HepG2 (cell line): Measurements from ENCODE around the gene MRPL38. TPM values are rescaled to one million over a fixed set of nuclear protein-coding genes. Genes with fewer than 3 reads are reported as not detected.

Experiments
- ATM ChIP-seq: fragments of 450-650 bp; IDR thresholded peaks from 2 replicates; pipeline ENCODE4 v1.7.1; 2017; ENCODE audit warnings: mild to moderate bottlenecking, borderline replicate concordance
- KAT8 ChIP-seq: IDR thresholded peaks from 2 replicates; pipeline ENCODE4 v1.6.1; 2016; ENCODE audit warnings: missing genetic modification reagents, missing compliant biosample characterization
- MXI1 ChIP-seq: IDR thresholded peaks from 3 replicates; pipeline ENCODE4 v1.6.1; 2012; ENCODE audit warnings: low read depth, low read length, inconsistent platforms, borderline replicate concordance
- NR2F6 ChIP-seq, 2 experiments: IDR thresholded peaks; 2 replicates each; pipeline ENCODE4 v1.6.1; 2016; ENCODE audit warnings: antibody characterized with exemption in 1 of 2, mild to moderate bottlenecking in 1 of 2
- SMARCE1 ChIP-seq: fragments of 450-650 bp; IDR thresholded peaks from 2 replicates; pipeline ENCODE4 v1.6.1; 2017; ENCODE audit warnings: borderline replicate concordance
- SOX5 ChIP-seq: IDR thresholded peaks from 2 replicates; pipeline ENCODE4 v1.6.1; 2016; ENCODE audit warnings: borderline replicate concordance
- TEAD2 ChIP-seq: sonication (generic); formaldehyde crosslinking; IDR thresholded peaks from 2 replicates; pipeline ENCODE4 v1.9.0; 2021; ENCODE audit warnings: missing genetic modification reagents
- U2AF1 ChIP-seq: fragments of 200-400 bp; formaldehyde crosslinking; optimal IDR thresholded peaks from 2 replicates; pipeline ENCODE3; 2017; ENCODE audit warnings: mild to moderate bottlenecking, low read depth, low read length
- ZBTB1 ChIP-seq: sonication (generic); formaldehyde crosslinking; IDR thresholded peaks from 2 replicates; pipeline ENCODE4 v1.4.0; 2020; ENCODE audit warnings: missing genetic modification reagents, borderline replicate concordance
- ZNF317 ChIP-seq: sonication (generic); formaldehyde crosslinking; IDR thresholded peaks from 2 replicates; pipeline ENCODE4 v1.5.0; 2020; ENCODE audit warnings: mild to moderate bottlenecking, missing genetic modification reagents
- ZNF543 ChIP-seq: sonication (generic); formaldehyde crosslinking; IDR thresholded peaks from 2 replicates; pipeline ENCODE4 v1.4.0; 2020; ENCODE audit warnings: mild to moderate bottlenecking, missing genetic modification reagents
- ZNF564 ChIP-seq: sonication (generic); formaldehyde crosslinking; IDR thresholded peaks from 2 replicates; pipeline ENCODE4 v1.8.1; 2023; ENCODE audit warnings: mild to moderate bottlenecking, missing genetic modification reagents
- ZNF607 ChIP-seq: sonication (generic); formaldehyde crosslinking; IDR thresholded peaks from 2 replicates; pipeline ENCODE4 v1.5.1; 2020; ENCODE audit warnings: missing genetic modification reagents, mild to moderate bottlenecking, borderline replicate concordance
- ZNF639 ChIP-seq: conservative IDR thresholded peaks from 2 replicates; pipeline ENCODE4 v1.6.1; 2018; ENCODE audit warnings: missing genetic modification reagents
- ZSCAN20 ChIP-seq: sonication (generic); formaldehyde crosslinking; IDR thresholded peaks from 2 replicates; pipeline ENCODE4 v1.4.0; 2020; ENCODE audit warnings: missing genetic modification reagents, mild to moderate bottlenecking, borderline replicate concordance
- polyA plus RNA-seq, 8 experiments: library from polyadenylated mRNA; depleted of rRNA in 3 of 8; stranded (reverse) in 7 of 8; unstranded in 1 of 8; fragments of >200 nt; fragmentation: Illumina TruSeq in 4 of 8; extraction: Trizol in 4 of 8; gene quantifications; 2 replicates each; pipeline versions ENCODE4 v1.2.1 to v1.2.3, GENCODE V29; 2011 to 2016; ENCODE audit warnings: low read depth in 4 of 8, missing spikeins in 1 of 8, mixed read lengths in 1 of 8; ENCODE audit not compliant: insufficient read depth in 1 of 8
- total RNA-seq, 5 experiments: library from RNA; depleted of rRNA; stranded (reverse); fragments of >200 nt; fragmentation: Illumina TruSeq; extraction: Trizol; gene quantifications; 2 replicates each; pipeline ENCODE4 v1.2.3, GENCODE V29; 2016; ENCODE audit warnings: low read depth in 1 of 5
- TF ChIP-seq, protein P1 (sequence below): IDR thresholded peaks from 2 replicates; pipeline ENCODE4 v1.6.1; 2016; ENCODE audit warnings: low read depth

MRPL38 gene
- total and polyA plus RNA-seq, 2 of the 13 experiments (the other 11 are each of a cell fraction or from before 2014, with no cell fraction given): 83.7 to 125 TPM

GRCh38 chr17:75904749-75905521 is at the start of gene MRPL38 (continued):
- TF ChIP-seq U2AF1 (no peak), ZBTB1 (CRISPR knock-in tag) (peak; percentile 45; the same call in 1 of the 2 replicates), SOX5 (CRISPR knock-in tag) (peak; percentile 86), ZNF564 (CRISPR knock-in tag) (peak; percentile 96), NR2F6 (IDR thresholded peaks at IDR 0.05) (no peak), NR2F6 (CRISPR knock-in tag; IDR thresholded peaks at IDR 0.05) (peak; percentile 89), TEAD2 (no peak), KAT8 (CRISPR knock-in tag) (peak; percentile 96), ZNF317 (CRISPR knock-in tag) (peak; percentile 91), MXI1 (peak; percentile 94), ZNF543 (CRISPR knock-in tag) (peak; percentile 92; the same call in 1 of the 2 replicates), ZSCAN20 (CRISPR knock-in tag) (peak; percentile 86), ZNF639 (CRISPR knock-in tag) (peak; percentile 98), SMARCE1 (no peak), ZNF607 (CRISPR knock-in tag) (peak; percentile 97), ATM (no peak)
- TF ChIP-seq, protein P1, sequence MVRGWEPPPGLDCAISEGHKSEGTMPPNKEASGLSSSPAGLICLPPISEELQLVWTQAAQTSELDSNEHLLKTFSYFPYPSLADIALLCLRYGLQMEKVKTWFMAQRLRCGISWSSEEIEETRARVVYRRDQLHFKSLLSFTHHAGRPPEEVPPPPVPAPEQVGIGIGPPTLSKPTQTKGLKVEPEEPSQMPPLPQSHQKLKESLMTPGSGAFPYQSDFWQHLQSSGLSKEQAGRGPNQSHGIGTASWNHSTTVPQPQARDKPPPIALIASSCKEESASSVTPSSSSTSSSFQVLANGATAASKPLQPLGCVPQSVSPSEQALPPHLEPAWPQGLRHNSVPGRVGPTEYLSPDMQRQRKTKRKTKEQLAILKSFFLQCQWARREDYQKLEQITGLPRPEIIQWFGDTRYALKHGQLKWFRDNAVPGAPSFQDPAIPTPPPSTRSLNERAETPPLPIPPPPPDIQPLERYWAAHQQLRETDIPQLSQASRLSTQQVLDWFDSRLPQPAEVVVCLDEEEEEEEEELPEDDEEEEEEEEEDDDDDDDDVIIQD (CRISPR knock-in tag): peak; percentile 79; the same call in 1 of the 2 replicates
